ENCODE measurements around the gene TMEM131L. TPM values are rescaled to one million over a fixed set of nuclear protein-coding genes. Genes with fewer than 3 reads are reported as not detected.
"Not testable (repeated sequence)": the region's sequence is repeated elsewhere in the genome, so short reads cannot be mapped to it uniquely, and the experiment has no call there.

The TMEM131L gene
- total and polyA plus RNA-seq, 4 experiments from 2014 or later = 20.8 to 65.6 (median 53.2) TPM

GRCh38 chr4:153560908-153561307, 94.7 kb downstream of the TMEM131L start:
- Mint-ChIP-seq H3K9me3 (peaks cover 0 to 5% (median 2%) of the 10 kb centered on the region in 8 donors), H3K27me3 (no peaks in the 10 kb centered on the region), H3K27ac (peak overlapping the region in 1 of 7 donors; percentile 53), H3K4me1 (peaks cover 29 to 40% (median 33%) of the 10 kb centered on the region in 4 donors), H3K4me3 (no peak overlapping the region), H3K36me3 (peaks cover 66 to 72% of the 10 kb centered on the region in 2 donors)
- H3K4me1 ChIP-seq (ENCODE audit: insufficient read depth, low read length) = no peaks in the 10 kb centered on the region
- no peaks in the 10 kb centered on the region for H3K9me3 ChIP-seq (ENCODE audit: control insufficient read depth in 1 of 2, low read length in 2 of 2)
- intact Hi-C loops (cut with micrococcal nuclease) = no loop called here
- no peak for DNase-seq
- H3K27me3 ChIP-seq (ENCODE audit: insufficient read depth, low read length) = no peaks in the 10 kb centered on the region
- H3K36me3 ChIP-seq (ENCODE audit: insufficient read depth, low read length) = peaks cover 53% of the 10 kb centered on the region
- ChIA-PET CTCF (ENCODE audit: partially characterized antibody) (no interaction called here), POLR2A (ENCODE audit: partially characterized antibody) (no interaction called here)
- H3K27ac ChIP-seq (ENCODE audit: low read depth, low read length) = no peak overlapping the region
- no peak overlapping the region for H3K4me3 ChIP-seq (ENCODE audit: low read length in 2 of 2)

GRCh38 chr4:153564630-153565525, 98.7 kb downstream of the TMEM131L start:
- no peak overlapping the region for H3K4me3 ChIP-seq (ENCODE audit: low read length in 2 of 2)
- no peaks in the 10 kb centered on the region for H3K4me1 ChIP-seq (ENCODE audit: insufficient read depth, low read length)
- peaks cover 0 to 5% (median 2%) of the 10 kb centered on the region in 8 donors for H3K9me3 Mint-ChIP-seq
- no peak overlapping the region for H3K27ac ChIP-seq (ENCODE audit: low read depth, low read length)
- H3K4me3 Mint-ChIP-seq = peak overlapping the region in 1 of 8 donors; percentile 35
- H3K4me1 Mint-ChIP-seq = peaks cover 32 to 52% (median 42%) of the 10 kb centered on the region in 4 donors
- H3K36me3 Mint-ChIP-seq = peaks cover 49 to 72% of the 10 kb centered on the region in 2 donors
- intact Hi-C loops (cut with micrococcal nuclease) = no loop called here
- ChIA-PET POLR2A (ENCODE audit: partially characterized antibody) (no interaction called here), CTCF (ENCODE audit: partially characterized antibody) (interaction anchor here (0.6 to 1.8 kb wide), 4 partner anchors 9 to 422 kb away, joined by 3 to 5 read pairs (median 4); no protein-coding TSS in a partner anchor)
- H3K27me3 Mint-ChIP-seq = no peaks in the 10 kb centered on the region
- no peak for DNase-seq
- H3K9me3 ChIP-seq (ENCODE audit: control insufficient read depth in 1 of 2, low read length in 2 of 2) = no peaks in the 10 kb centered on the region
- no peaks in the 10 kb centered on the region for H3K27me3 ChIP-seq (ENCODE audit: insufficient read depth, low read length)
- peak overlapping the region; percentile 28 to 70 (median 37) for H3K27ac Mint-ChIP-seq
- H3K36me3 ChIP-seq (ENCODE audit: insufficient read depth, low read length) = peaks cover 28% of the 10 kb centered on the region

DNA sequence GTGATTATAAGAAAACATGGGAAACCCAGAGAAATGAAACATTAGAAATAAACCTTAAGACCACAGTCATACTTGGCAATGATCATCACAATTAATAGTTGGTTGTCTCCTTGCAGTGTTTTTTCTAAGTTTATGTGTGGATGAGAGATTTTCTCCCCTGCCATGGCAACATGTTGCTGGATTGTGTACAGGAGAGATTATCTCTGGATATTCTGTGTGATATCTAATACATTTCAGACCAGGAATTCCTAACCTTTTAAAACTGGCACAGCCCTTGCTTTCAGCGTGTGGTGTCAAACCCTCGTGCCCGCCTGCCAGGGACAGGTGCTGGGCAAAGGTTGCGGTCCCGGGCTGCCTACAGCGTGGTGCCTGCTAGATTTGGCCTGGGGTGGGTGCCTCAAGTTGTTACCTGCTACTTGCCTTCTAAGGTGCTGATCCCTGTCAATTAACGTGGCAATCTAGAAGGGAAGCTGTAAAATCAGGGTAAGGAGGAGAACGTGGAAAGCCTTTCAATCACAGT, 100.5 kb downstream of the TMEM131L start:
- no peak overlapping the region for H3K4me3 Mint-ChIP-seq
- Histone ChIP-seq H3K27me3 (ENCODE audit: insufficient read depth, low read length) (no peaks in the 10 kb centered on the region), H3K27ac (ENCODE audit: low read depth, low read length) (no peak overlapping the region), H3K4me1 (ENCODE audit: insufficient read depth, low read length) (peaks cover 11% of the 10 kb centered on the region), H3K36me3 (ENCODE audit: insufficient read depth, low read length) (peaks cover 12% of the 10 kb centered on the region), H3K9me3 (ENCODE audit: control insufficient read depth in 1 of 2, low read length in 2 of 2) (no peaks in the 10 kb centered on the region), H3K4me3 (ENCODE audit: low read length in 2 of 2) (no peak overlapping the region)
- peaks cover 0 to under 1% (median 0%) of the 10 kb centered on the region in 8 donors for H3K9me3 Mint-ChIP-seq
- intact Hi-C loops (cut with micrococcal nuclease) = no loop called here
- DNase-seq = no peak
- no peaks in the 10 kb centered on the region for H3K27me3 Mint-ChIP-seq
- CTCF ChIA-PET (ENCODE audit: partially characterized antibody) = interaction anchor here (1.2 to 2.0 kb wide), 4 partner anchors 13 to 223 kb away, joined by 4 to 7 read pairs (median 6); partner anchors contain the start of gene TMEM131L
- H3K36me3 Mint-ChIP-seq = peaks cover 36 to 60% of the 10 kb centered on the region in 2 donors
- POLR2A ChIA-PET (ENCODE audit: partially characterized antibody) = interaction anchor here (2.1 kb wide), 1 partner anchor 102 kb away, joined by 8 read pairs; no protein-coding TSS in a partner anchor
- peaks cover 32 to 55% (median 43%) of the 10 kb centered on the region in 4 donors for H3K4me1 Mint-ChIP-seq
- peak overlapping the region in 6 of 7 donors; percentile 37 to 84 (median 68) for H3K27ac Mint-ChIP-seq

- H3K4me1 ChIP-seq (ENCODE audit: insufficient read depth, low read length) = peaks cover 14% of the 10 kb centered on the region
- H3K27me3 Mint-ChIP-seq; H3K27me3 ChIP-seq (ENCODE audit: insufficient read depth, low read length); DNase-seq; H3K4me3 Mint-ChIP-seq; H3K27ac ChIP-seq (ENCODE audit: low read depth, low read length); intact Hi-C loops (cut with micrococcal nuclease); H3K9me3 ChIP-seq (ENCODE audit: control insufficient read depth in 1 of 2, low read length in 2 of 2); H3K4me3 ChIP-seq (ENCODE audit: low read length in 2 of 2); H3K9me3 Mint-ChIP-seq: not testable (repeated sequence)
- H3K36me3 ChIP-seq (ENCODE audit: insufficient read depth, low read length) = peaks cover 12% of the 10 kb centered on the region
- POLR2A ChIA-PET (ENCODE audit: partially characterized antibody) = interaction anchor here (1.2 to 2.1 kb wide), 3 partner anchors 79 to 103 kb away, joined by 3 to 8 read pairs (median 4); no protein-coding TSS in a partner anchor
- Mint-ChIP-seq H3K4me1 (peaks cover 35 to 62% (median 46%) of the 10 kb centered on the region in 4 donors), H3K36me3 (peaks cover 37 to 61% of the 10 kb centered on the region in 2 donors), H3K27ac (peak overlapping the region; percentile 6 to 71 (median 69))
- CTCF ChIA-PET (ENCODE audit: partially characterized antibody) = interaction anchor here (1.1 to 2.0 kb wide), 6 partner anchors 14 to 224 kb away, joined by 4 to 7 read pairs (median 6); partner anchors contain the start of gene TMEM131L
These were observed 101.5 kb downstream of the TMEM131L start for GRCh38 chr4:153567660-153568059.

DNA sequence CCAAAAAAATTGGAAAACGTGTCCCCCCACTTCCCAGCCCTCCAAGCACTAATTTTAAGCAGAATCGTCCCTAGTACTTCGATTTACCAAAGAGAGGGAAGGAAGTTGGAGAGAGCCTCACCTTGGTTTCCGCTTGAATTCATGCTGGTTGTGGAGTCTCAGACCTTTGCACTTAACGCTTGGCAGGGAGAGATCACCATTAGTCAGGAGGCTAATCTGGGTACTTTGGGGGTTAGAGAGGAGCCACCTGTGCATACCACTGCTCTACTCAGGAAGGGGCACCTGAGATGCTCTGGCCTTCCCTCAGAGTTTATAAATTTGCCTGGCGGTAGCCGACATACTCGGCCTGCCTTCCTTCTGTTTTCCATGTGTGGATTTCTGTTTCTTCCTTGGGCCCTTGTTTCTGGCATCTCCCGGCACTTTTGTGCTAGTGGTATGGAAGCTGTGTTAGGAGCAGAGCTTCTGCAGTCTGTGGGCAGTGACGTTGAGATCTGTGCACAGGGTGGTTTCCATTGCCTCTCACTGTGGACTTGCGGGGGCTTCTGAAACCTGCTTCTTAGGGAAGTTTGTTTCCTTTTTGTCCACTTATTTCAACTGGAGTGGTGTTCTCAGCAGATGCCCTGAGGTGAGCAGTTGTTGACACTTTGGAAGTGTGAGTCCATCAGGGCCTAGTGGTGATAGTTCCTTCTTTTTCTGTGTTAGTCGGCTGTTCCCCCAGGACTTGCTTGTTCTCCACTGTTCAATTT, 104.2 kb downstream of the TMEM131L start:
- Mint-ChIP-seq H3K27ac (peak overlapping the region; percentile 9 to 89 (median 79)), H3K4me3 (no peak overlapping the region), H3K36me3 (peaks cover 25 to 48% of the 10 kb centered on the region in 2 donors), H3K4me1 (peaks cover 47 to 77% (median 59%) of the 10 kb centered on the region in 4 donors), H3K9me3 (no peaks in the 10 kb centered on the region), H3K27me3 (no peaks in the 10 kb centered on the region)
- ChIA-PET POLR2A (ENCODE audit: partially characterized antibody) (interaction anchor here (1.3 kb wide), 1 partner anchor 73 kb away, joined by 3 read pairs; no protein-coding TSS in a partner anchor), CTCF (ENCODE audit: partially characterized antibody) (interaction anchor here (0.9 to 4.7 kb wide), 4 partner anchors 14 to 140 kb away, joined by 3 to 228 read pairs (median 4); no protein-coding TSS in a partner anchor)
- Histone ChIP-seq H3K27me3 (ENCODE audit: insufficient read depth, low read length) (no peaks in the 10 kb centered on the region), H3K9me3 (ENCODE audit: control insufficient read depth in 1 of 2, low read length in 2 of 2) (no peaks in the 10 kb centered on the region), H3K36me3 (ENCODE audit: insufficient read depth, low read length) (no peaks in the 10 kb centered on the region), H3K4me3 (ENCODE audit: low read length in 2 of 2) (no peak overlapping the region), H3K27ac (ENCODE audit: low read depth, low read length) (no peak overlapping the region), H3K4me1 (ENCODE audit: insufficient read depth, low read length) (peaks cover 31% of the 10 kb centered on the region)
- no peak for DNase-seq
- intact Hi-C loops (cut with micrococcal nuclease) = loop anchor here (5.0 kb wide), 1 partner anchor 33 kb away; no protein-coding TSS in a partner anchor

DNA sequence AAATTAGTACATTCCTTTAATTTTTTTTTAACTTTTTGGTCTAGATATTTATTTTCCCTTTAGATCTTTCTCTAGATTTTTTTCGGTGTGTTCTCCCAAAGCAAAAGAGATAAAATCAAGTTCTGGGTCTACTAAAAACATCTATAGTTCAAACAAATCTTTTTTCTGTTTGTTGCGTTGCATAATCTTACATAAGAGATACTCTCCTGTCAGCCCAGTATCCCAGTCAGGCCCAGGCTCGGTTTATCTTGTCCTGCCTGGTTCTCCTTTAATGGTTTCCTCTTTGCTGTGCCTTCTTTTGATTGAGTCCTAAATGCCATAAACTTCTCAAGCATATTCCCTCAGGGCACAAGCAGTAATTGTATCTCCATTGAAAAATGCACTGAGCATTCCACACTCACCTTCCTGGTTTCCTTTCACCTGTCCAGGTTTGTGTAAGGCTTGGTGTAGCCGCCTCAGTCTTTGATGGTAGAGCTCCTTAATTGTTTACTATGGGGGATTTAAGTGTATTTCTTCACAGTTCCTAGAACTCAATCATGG, 104.9 kb downstream of the TMEM131L start:
- CTCF ChIA-PET (ENCODE audit: partially characterized antibody) = interaction anchor here (0.9 to 4.7 kb wide), 8 partner anchors 14 to 230 kb away, joined by 3 to 228 read pairs (median 3); partner anchors contain the start of gene TMEM131L
- peaks cover 25 to 48% of the 10 kb centered on the region in 2 donors for H3K36me3 Mint-ChIP-seq
- H3K36me3 ChIP-seq (ENCODE audit: insufficient read depth, low read length) = no peaks in the 10 kb centered on the region
- POLR2A ChIA-PET (ENCODE audit: partially characterized antibody) = interaction anchor here (0.6 to 3.9 kb wide), 4 partner anchors 20 to 138 kb away, joined by 3 to 66 read pairs (median 3); partner anchors contain the start of gene TMEM131L
- no peaks in the 10 kb centered on the region for H3K9me3 ChIP-seq (ENCODE audit: control insufficient read depth in 1 of 2, low read length in 2 of 2)
- H3K27me3 Mint-ChIP-seq = no peaks in the 10 kb centered on the region
- no peak for DNase-seq
- H3K4me1 ChIP-seq (ENCODE audit: insufficient read depth, low read length) = peaks cover 31% of the 10 kb centered on the region
- no peak overlapping the region for H3K27ac ChIP-seq (ENCODE audit: low read depth, low read length)
- peak overlapping the region in 2 of 8 donors; percentile 13 to 20 for H3K4me3 Mint-ChIP-seq
- H3K9me3 Mint-ChIP-seq = no peaks in the 10 kb centered on the region
- peaks cover 47 to 80% (median 61%) of the 10 kb centered on the region in 4 donors for H3K4me1 Mint-ChIP-seq
- intact Hi-C loops (cut with micrococcal nuclease) = loop anchor here (5.0 kb wide), 1 partner anchor 34 kb away; no protein-coding TSS in a partner anchor
- no peak overlapping the region for H3K4me3 ChIP-seq (ENCODE audit: low read length in 2 of 2)
- no peaks in the 10 kb centered on the region for H3K27me3 ChIP-seq (ENCODE audit: insufficient read depth, low read length)
- H3K27ac Mint-ChIP-seq = peak overlapping the region; percentile 55 to 89 (median 76)

All from CD4-positive, alpha-beta memory T cell (primary cell).